HG02588 (cell line): ENCODE data around the gene IARS2.
"Not testable (repeated sequence)": the region's sequence is repeated elsewhere in the genome, so short reads cannot be mapped to it uniquely, and the experiment has no call there.

Source experiments
- ATAC-seq: cut with Tn5 transposase; IDR thresholded peaks from one replicate; pipeline ENCODE4 v1.9.1; 2021; ENCODE audit warnings: mild to moderate bottlenecking, moderate library complexity; ENCODE audit not compliant: unreplicated experiment

The IARS2 gene

DNA sequence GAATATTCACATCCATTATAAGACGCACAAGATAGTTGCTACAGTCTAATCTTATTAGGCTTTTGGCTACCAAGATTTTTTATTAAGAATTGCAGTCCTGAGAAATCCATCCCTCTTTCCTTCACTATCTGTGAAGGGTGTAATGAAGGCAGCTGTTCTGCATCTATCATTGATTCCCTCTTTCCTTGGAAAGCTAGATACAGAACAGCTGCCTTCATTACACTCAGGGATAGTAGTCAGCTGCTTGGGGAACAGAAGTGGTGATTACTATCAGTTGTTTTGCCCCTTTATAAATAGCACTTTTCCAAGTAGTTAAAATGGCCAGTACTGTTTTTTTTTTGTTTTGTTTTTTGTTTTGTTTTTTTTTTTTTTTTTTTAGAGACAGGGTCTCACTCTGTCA, 70.2 kb downstream of the IARS2 start:
- no peak for ATAC-seq

DNA sequence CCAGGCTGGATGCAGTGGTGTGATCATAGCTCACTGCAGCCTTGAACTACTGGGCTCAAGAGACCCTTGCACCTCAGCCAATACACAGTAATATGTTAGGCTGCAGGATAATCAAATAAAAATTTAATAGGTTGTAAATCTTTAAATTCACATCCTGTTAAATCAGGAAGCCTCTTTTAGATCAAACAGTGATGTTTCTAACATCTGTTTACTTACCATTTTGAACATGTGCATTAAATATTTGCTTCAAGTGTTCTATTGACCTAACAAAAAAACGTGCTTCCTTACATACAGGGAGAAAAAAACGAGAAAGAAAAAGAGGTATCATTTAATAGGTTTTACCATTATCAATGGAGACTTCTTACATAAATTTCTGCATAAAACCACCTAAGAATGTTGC, 70.6 kb downstream of the IARS2 start:
- ATAC-seq, result no peak

DNA sequence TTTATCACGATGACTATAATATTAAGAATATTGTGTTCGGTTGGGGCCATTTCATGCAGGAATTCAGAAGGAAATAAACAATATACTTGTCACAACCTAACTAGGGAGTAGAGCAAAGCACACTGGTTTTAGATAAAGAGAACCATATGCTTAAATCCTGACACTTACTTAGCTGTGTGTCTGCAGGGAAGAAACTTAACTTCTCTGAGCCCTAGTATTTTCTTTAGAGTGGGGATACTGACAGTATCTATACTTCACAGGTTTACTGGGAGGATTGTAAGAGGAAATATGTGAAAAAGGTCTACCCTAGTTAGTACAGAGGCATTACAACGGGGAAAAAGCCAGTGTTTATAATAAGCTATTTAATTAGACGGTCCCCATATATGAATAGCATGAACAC, 72.9 kb downstream of the IARS2 start:
- no peak for ATAC-seq

DNA sequence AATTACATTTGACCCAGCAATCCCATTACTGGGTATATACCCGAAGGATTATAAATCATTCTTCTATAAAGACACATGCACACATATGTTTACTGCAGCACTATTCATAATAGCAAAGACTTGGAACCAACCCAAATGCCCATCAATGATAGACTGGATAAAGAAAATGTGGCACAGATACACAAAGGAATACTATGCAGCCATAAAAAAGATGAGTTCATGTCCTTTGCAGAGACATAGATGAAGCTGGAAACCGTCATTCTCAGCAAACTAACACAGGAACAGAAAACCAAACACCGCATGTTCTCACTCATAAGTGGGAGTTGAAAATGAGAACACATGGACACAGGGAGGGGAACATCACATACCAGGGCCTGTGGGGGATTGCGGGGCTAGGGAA, 76.0 kb downstream of the IARS2 start:
- not testable (repeated sequence) for ATAC-seq

DNA sequence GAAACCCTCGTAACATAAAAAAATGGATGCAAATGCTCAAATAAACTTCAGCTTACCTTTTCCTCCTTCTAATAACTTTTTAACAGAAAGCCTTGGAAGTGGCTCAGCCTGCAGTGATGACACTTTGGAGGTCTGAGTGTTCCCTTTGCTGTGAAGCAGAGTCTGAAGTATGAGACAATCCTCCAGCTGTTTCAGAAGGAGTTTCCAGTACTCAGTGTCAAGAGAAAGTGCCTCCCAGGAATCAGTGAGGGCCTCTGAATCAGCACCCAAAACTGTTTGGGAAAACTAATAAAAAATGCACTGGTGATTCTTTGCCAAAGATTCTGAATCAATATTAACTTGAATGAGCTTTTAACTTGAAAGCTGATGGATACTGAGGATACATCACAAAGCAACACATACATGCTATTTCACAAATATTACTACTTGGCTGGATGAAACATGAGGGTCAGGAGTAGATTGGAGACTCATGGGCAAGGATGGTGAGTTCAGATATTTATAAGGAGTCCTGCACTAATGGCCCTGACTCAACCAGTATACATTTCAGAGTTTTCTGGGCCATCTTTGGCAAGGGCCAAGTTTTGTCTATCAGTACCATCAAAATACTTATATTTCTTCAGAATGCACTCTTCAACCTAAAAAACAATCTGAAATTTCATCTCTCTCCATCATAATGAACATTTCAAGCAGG, 77.0 kb downstream of the IARS2 start:
- ATAC-seq, result no peak

GRCh38 chr1:220176540-220176939, 82.6 kb downstream of the IARS2 start:
- ATAC-seq, result no peak

DNA sequence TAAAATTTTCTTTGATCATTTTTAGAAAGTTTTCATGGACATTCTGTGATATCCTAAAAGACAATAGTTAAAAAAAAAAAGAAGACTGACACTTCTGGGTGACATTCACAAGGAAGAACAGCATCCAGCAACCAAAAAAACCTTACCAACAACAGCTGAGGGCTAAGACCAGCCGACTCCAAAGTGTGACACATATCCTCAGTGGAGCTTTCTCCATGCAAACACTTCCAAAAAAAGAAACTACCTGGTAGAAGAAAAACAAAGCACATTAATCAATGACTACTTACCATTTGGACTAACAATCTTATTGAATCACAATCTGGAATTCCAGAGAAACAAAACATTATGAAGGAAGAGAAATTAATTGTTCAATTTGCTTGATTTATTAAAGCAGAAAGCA, 88.2 kb downstream of the IARS2 start:
- no peak for ATAC-seq

- ATAC-seq, result no peak
Observed at GRCh38 chr1:220182656-220183055, 88.7 kb downstream of the IARS2 start.

GRCh38 chr1:220184506-220184905, 90.6 kb downstream of the IARS2 start:
- no peak for ATAC-seq

DNA sequence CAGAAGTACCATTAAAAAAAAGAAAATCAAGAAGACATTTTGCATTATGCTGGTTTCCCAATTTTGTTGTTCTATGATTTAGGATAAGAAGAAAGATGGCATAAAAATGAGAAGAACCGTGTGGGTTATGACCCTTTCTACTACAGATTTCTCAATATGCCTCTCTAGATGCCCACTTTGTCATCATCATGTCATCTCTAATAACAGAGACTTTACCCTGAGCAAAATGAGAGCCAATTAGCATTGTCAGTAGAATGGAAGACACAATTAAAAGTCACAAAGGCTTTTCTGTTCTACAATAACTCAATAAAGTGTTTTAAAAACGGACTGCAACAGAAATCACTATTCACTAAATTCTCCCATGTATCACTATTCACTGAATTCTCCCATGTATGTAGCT, 92.8 kb downstream of the IARS2 start:
- no peak for ATAC-seq

DNA sequence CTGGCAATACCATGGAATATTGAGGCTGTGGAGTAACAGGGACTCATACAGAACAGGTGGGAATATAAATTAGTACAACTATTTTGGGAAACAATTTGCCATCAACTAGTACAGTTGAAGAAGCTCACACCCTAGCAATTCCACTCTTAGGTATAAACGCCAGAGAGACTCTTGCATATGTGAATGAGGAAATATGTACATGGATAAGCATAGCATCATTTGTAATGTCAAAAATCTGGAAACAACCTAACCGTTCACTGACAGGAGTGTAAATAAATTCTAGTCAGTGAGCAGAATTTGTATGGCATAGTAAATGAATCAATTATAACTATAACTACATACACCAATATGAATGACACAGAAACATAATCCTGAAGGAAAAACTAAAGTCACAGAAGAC, 94.6 kb downstream of the IARS2 start:
- no peak for ATAC-seq

- no peak for ATAC-seq
Observed at GRCh38 chr1:220189750-220190347, 95.9 kb downstream of the IARS2 start.

GRCh38 chr1:220195701-220196100, 101.8 kb downstream of the IARS2 start:
- no peak for ATAC-seq
